Right cardiac atrium (tissue), 5 donors: ENCODE data around the gene ADAM15. TPM values are rescaled to one million over a fixed set of nuclear protein-coding genes. Genes with fewer than 3 reads are reported as not detected.

Source experiments
- ATAC-seq, 2 donors: fragments of 200-7000 bp; cut with Tn5 transposase; one replicate each; pipeline versions ENCODE4 v1.8.0 to v1.9.1; 2020; ENCODE audit warnings: moderate library complexity in 2 of 2, mild to moderate bottlenecking in 1 of 2
- DNase-seq, 3 donors: peaks; one replicate each; pipeline ENCODE4 v3.0.0-alpha.2; 2020
- H3K27ac ChIP-seq: one replicate; pipeline ENCODE4 v1.5.1; 2013; ENCODE audit warnings: mild to moderate bottlenecking, low read length, control low read depth, moderate library complexity
- H3K27me3 ChIP-seq: one replicate; pipeline ENCODE4 v1.6.1; 2013; ENCODE audit not compliant: control insufficient read depth, insufficient read depth
- H3K4me1 ChIP-seq: one replicate; pipeline ENCODE4 v1.6.1; 2013; ENCODE audit warnings: low read length; ENCODE audit not compliant: control insufficient read depth, insufficient read depth
- H3K4me3 ChIP-seq: one replicate; pipeline ENCODE4 v1.5.1; 2013; ENCODE audit warnings: low read length, control low read depth
- H3K9me3 ChIP-seq: one replicate; pipeline ENCODE4 v1.6.1; 2013; ENCODE audit warnings: low read length; ENCODE audit not compliant: control insufficient read depth
- WGBS: extraction: QIAGEN DNeasy Blood & Tissue Kit; methylation state at CpG from one replicate; pipeline ENCODE4 v1.1.7; 2013; 5-methylcytosine and 5-hydroxymethylcytosine counted together
- intact Hi-C, 4 donors: fragments of 100-400 bp; cut with DNase I; formaldehyde crosslinking; loops; one replicate each; pipeline versions ENCODE4 v1.11.0 to v1.14.0; 2022 to 2023
- polyA plus RNA-seq: library from polyadenylated mRNA; stranded (reverse); fragments of 200-250 nt; gene quantifications from one replicate; pipeline ENCODE4 v1.2.3, GENCODE V29; 2013
- total RNA-seq, 4 donors: library from RNA; stranded (reverse); fragmentation: NEBNext Ultra II Directional; extraction: Animal tissue kit (Norgen Biotek cat#: 25700); gene quantifications; one replicate each; pipeline ENCODE4 v1.2.1, GENCODE V29; 2021
- donor health status: healthy with polysubstance abuse.
- donor health status: DM: no; HTN: yes; CAD: no.
- donor health status: DM: no; HTN: no; CAD: no.
- donor health status: DM: no; HTN: yes; CAD: no; lungs with severe emphysema.
- donor health status: DM: yes; HTN: yes; CAD: no.

ADAM15 gene
- total and polyA plus RNA-seq, 5 donors: 51.2 to 106 (median 68.4) TPM

- 75% methylated on average over 5 of the region's 5 CpGs for WGBS
- Histone ChIP-seq H3K4me1 (peaks cover under 1% of the 10 kb centered on the region), H3K9me3 (no peaks in the 10 kb centered on the region), H3K4me3 (no peak overlapping the region), H3K27me3 (no peaks in the 10 kb centered on the region), H3K27ac (no peak overlapping the region)
- intact Hi-C loops: loop anchor here in 1 of 4 donors (10.0 kb wide), 1 partner anchor 521 kb away; the partner anchor contains the start of gene UBE2Q1
- DNase-seq (peak in 1 of 3 donors; percentile 20), ATAC-seq (no peak)
Measured at GRCh38 chr1:155075535-155075934, 24.4 kb downstream of the ADAM15 start.

GRCh38 chr1:155076371-155076770 lies 25.3 kb downstream of the ADAM15 start:
- Histone ChIP-seq H3K4me3 (no peak overlapping the region), H3K9me3 (no peaks in the 10 kb centered on the region), H3K27me3 (no peaks in the 10 kb centered on the region), H3K27ac (no peak overlapping the region), H3K4me1 (peaks cover 3% of the 10 kb centered on the region)
- 60% methylated on average over 1 of the region's 1 CpG for WGBS
- no peak for DNase-seq
- intact Hi-C loops: loop anchor here in 1 of 4 donors (10.0 kb wide), 1 partner anchor 522 kb away; the partner anchor contains the start of gene UBE2Q1
- ATAC-seq: no peak

GRCh38 chr1:155077346-155077745 lies 26.2 kb downstream of the ADAM15 start:
- peak in 1 of 3 donors; percentile 1 for DNase-seq
- H3K9me3 ChIP-seq: no peaks in the 10 kb centered on the region
- H3K27me3 ChIP-seq: no peaks in the 10 kb centered on the region
- ATAC-seq: no peak
- H3K4me3 ChIP-seq: no peak overlapping the region
- 80% methylated on average over 3 of the region's 3 CpGs for WGBS
- peaks cover 3% of the 10 kb centered on the region for H3K4me1 ChIP-seq
- intact Hi-C loops: loop anchor here in 1 of 4 donors (10.0 kb wide), 1 partner anchor 523 kb away; the partner anchor contains the start of gene UBE2Q1
- H3K27ac ChIP-seq: no peak overlapping the region

GRCh38 chr1:155077758-155078445 lies 26.8 kb downstream of the ADAM15 start:
- Histone ChIP-seq H3K27me3 (no peaks in the 10 kb centered on the region), H3K4me3 (no peak overlapping the region), H3K9me3 (no peaks in the 10 kb centered on the region), H3K4me1 (peaks cover 3% of the 10 kb centered on the region), H3K27ac (no peak overlapping the region)
- 64% methylated on average over 4 of the region's 4 CpGs for WGBS
- intact Hi-C loops: loop anchor here in 1 of 4 donors (10.0 kb wide), 1 partner anchor 523 kb away; the partner anchor contains the start of gene UBE2Q1
- ATAC-seq (no peak), DNase-seq (peak in 2 of 3 donors; percentile 46 to 50)

- no peaks in the 10 kb centered on the region for H3K9me3 ChIP-seq
- intact Hi-C loops: loop anchor here in 1 of 4 donors (10.0 kb wide), 1 partner anchor 524 kb away; the partner anchor contains the start of gene UBE2Q1
- ATAC-seq (peak; percentile 78 to 83), DNase-seq (peak; percentile 82 to 92 (median 90))
- under 1% methylated on average over 57 of the region's 59 CpGs for WGBS
- H3K27me3 ChIP-seq: no peaks in the 10 kb centered on the region
- no peak within 1 kb of the TSS for H3K27ac ChIP-seq
- peak within 1 kb of the TSS; percentile 43 for H3K4me3 ChIP-seq
- peaks cover 3% of the 10 kb centered on the region for H3K4me1 ChIP-seq
Measured at GRCh38 chr1:155078469-155079209, 27.5 kb downstream of the ADAM15 start, which contains the start of gene EFNA3. TSS of gene EFNA3 (plus strand) at chr1:155078837. CDS start at chr1:155078942, 105 bp downstream.

GRCh38 chr1:155079210-155079486 lies 28.0 kb downstream of the ADAM15 start:
- ATAC-seq (peak in 1 of 2 donors; percentile 2), DNase-seq (no peak)
- WGBS: 3% methylated on average over 10 of the region's 10 CpGs
- peaks cover 3% of the 10 kb centered on the region for H3K4me1 ChIP-seq
- intact Hi-C loops: loop anchor here in 1 of 4 donors (10.0 kb wide), 1 partner anchor 524 kb away; the partner anchor contains the start of gene UBE2Q1
- peak overlapping the region; percentile 43 for H3K4me3 ChIP-seq
- H3K9me3 ChIP-seq: no peaks in the 10 kb centered on the region
- no peak overlapping the region for H3K27ac ChIP-seq
- no peaks in the 10 kb centered on the region for H3K27me3 ChIP-seq

- Histone ChIP-seq H3K4me1 (peaks cover 3% of the 10 kb centered on the region), H3K4me3 (peak overlapping the region; percentile 1), H3K27me3 (no peaks in the 10 kb centered on the region), H3K9me3 (no peaks in the 10 kb centered on the region), H3K27ac (no peak overlapping the region)
- ATAC-seq: no peak
- DNase-seq: peak in 2 of 3 donors; percentile 70 to 73
- WGBS: under 1% methylated on average over 67 of the region's 67 CpGs
- intact Hi-C loops: loop anchor here in 2 of 4 donors (5.0 to 10.0 kb wide), 2 partner anchors 32 to 525 kb away; partner anchors contain the start of gene UBE2Q1 (in 1 of the 2)
Measured at GRCh38 chr1:155079487-155080311, 28.6 kb downstream of the ADAM15 start.

GRCh38 chr1:155080312-155081228 lies 29.5 kb downstream of the ADAM15 start:
- ATAC-seq (no peak), DNase-seq (peak in 2 of 3 donors; percentile 62 to 68)
- Histone ChIP-seq H3K27me3 (no peaks in the 10 kb centered on the region), H3K4me3 (peak overlapping the region; percentile 8), H3K27ac (no peak overlapping the region), H3K4me1 (peaks cover 3% of the 10 kb centered on the region), H3K9me3 (no peaks in the 10 kb centered on the region)
- WGBS: under 1% methylated on average over 71 of the region's 71 CpGs
- intact Hi-C loops: loop anchor here in 1 of 4 donors (5.0 kb wide), 1 partner anchor 33 kb away; no protein-coding TSS in a partner anchor

GRCh38 chr1:155081472-155082300 lies 30.6 kb downstream of the ADAM15 start:
- 3% methylated on average over 68 of the region's 68 CpGs for WGBS
- H3K27me3 ChIP-seq: no peaks in the 10 kb centered on the region
- no peak for ATAC-seq

More at GRCh38 chr1:155081472-155082300, 30.6 kb downstream of the ADAM15 start:
- Histone ChIP-seq H3K27ac (no peak overlapping the region), H3K4me3 (peak overlapping the region; percentile 18), H3K9me3 (no peaks in the 10 kb centered on the region), H3K4me1 (peaks cover 3% of the 10 kb centered on the region)
- peak in 2 of 3 donors; percentile 54 to 60 for DNase-seq
- intact Hi-C loops: loop anchor here in 2 of 4 donors (2.0 to 5.0 kb wide), 2 partner anchors 15 to 34 kb away; no protein-coding TSS in a partner anchor
